HUES64 (cell line): Measurements from ENCODE around the gene MRPL10.

ENCODE experiments used
- H3K27ac ChIP-seq: 2 replicates; pipeline ENCODE4 v1.7.0; 2013; ENCODE audit warnings: low read depth, low read length, inconsistent platforms
- H3K27me3 ChIP-seq: 2 replicates; pipeline ENCODE4 v1.6.1; 2013; ENCODE audit warnings: mild to moderate bottlenecking, low read length; ENCODE audit not compliant: insufficient read depth
- H3K36me3 ChIP-seq: 2 replicates; pipeline ENCODE4 v1.6.1; 2013; ENCODE audit warnings: mild to moderate bottlenecking, low read length; ENCODE audit not compliant: insufficient read depth
- H3K4me1 ChIP-seq: 2 replicates; pipeline ENCODE4 v1.6.1; 2013; ENCODE audit warnings: mild to moderate bottlenecking, low read length, moderate library complexity; ENCODE audit not compliant: insufficient read depth
- H3K4me3 ChIP-seq: 2 replicates; pipeline ENCODE4 v1.5.1; 2013; ENCODE audit warnings: mild to moderate bottlenecking, low read length, moderate library complexity
- H3K9ac ChIP-seq: 2 replicates; pipeline ENCODE4 v1.6.1; 2013; ENCODE audit warnings: mild to moderate bottlenecking, low read depth, low read length
- H3K9me3 ChIP-seq: 2 replicates; pipeline ENCODE4 v1.6.1; 2013; ENCODE audit warnings: low read depth, low read length; ENCODE audit not compliant: insufficient read depth
- WGBS: fragments of 150-250, 120-280 bp; methylation state at CpG from one replicate; pipeline ENCODE4 v1.1.7; 2013; ENCODE audit warnings: missing lambda C conversion rate; 5-methylcytosine and 5-hydroxymethylcytosine counted together

Gene MRPL10

GRCh38 chr17:47801906-47802305 is 29.4 kb downstream of the MRPL10 start:
- Histone ChIP-seq H3K36me3 (no peaks in the 10 kb centered on the region), H3K27ac (no peak overlapping the region), H3K9me3 (no peaks in the 10 kb centered on the region), H3K9ac (no peak overlapping the region), H3K27me3 (peaks cover 4% of the 10 kb centered on the region; the same call in 1 of the 2 replicates), H3K4me1 (no peaks in the 10 kb centered on the region), H3K4me3 (no peak overlapping the region)
- WGBS: 46% methylated on average over 6 of the region's 6 CpGs

- Histone ChIP-seq H3K27me3 (peaks cover 4% of the 10 kb centered on the region; the same call in 1 of the 2 replicates), H3K4me3 (no peak overlapping the region), H3K9me3 (no peaks in the 10 kb centered on the region), H3K4me1 (no peaks in the 10 kb centered on the region), H3K36me3 (no peaks in the 10 kb centered on the region), H3K27ac (no peak overlapping the region), H3K9ac (no peak overlapping the region)
- 77% methylated on average over 4 of the region's 4 CpGs for WGBS
Measured at GRCh38 chr17:47801176-47801765, 30.1 kb downstream of the MRPL10 start.

- peaks cover 6% of the 10 kb centered on the region; the same call in 1 of the 2 replicates for H3K27me3 ChIP-seq
- no peaks in the 10 kb centered on the region for H3K9me3 ChIP-seq
- 83% methylated on average over 12 of the region's 12 CpGs for WGBS
- H3K27ac ChIP-seq: no peak overlapping the region
- H3K9ac ChIP-seq: no peak overlapping the region
- H3K36me3 ChIP-seq: no peaks in the 10 kb centered on the region
- no peaks in the 10 kb centered on the region for H3K4me1 ChIP-seq
- no peak overlapping the region for H3K4me3 ChIP-seq
Measured at GRCh38 chr17:47800686-47801085, 30.7 kb downstream of the MRPL10 start.

GRCh38 chr17:47797797-47798196 is 33.5 kb downstream of the MRPL10 start:
- H3K4me1 ChIP-seq: no peaks in the 10 kb centered on the region
- H3K27me3 ChIP-seq: peaks cover 28% of the 10 kb centered on the region
- H3K9ac ChIP-seq: no peak overlapping the region
- no peak overlapping the region for H3K27ac ChIP-seq
- no peak overlapping the region for H3K4me3 ChIP-seq
- H3K9me3 ChIP-seq: no peaks in the 10 kb centered on the region
- 58% methylated on average over 2 of the region's 2 CpGs for WGBS
- no peaks in the 10 kb centered on the region for H3K36me3 ChIP-seq

GRCh38 chr17:47792979-47793378 is 38.4 kb downstream of the MRPL10 start:
- 61% methylated on average over 6 of the region's 6 CpGs for WGBS
- no peak overlapping the region for H3K9ac ChIP-seq
- peaks cover 76% of the 10 kb centered on the region for H3K27me3 ChIP-seq
- no peaks in the 10 kb centered on the region for H3K9me3 ChIP-seq
- no peaks in the 10 kb centered on the region for H3K4me1 ChIP-seq
- no peak overlapping the region for H3K27ac ChIP-seq
- H3K36me3 ChIP-seq: no peaks in the 10 kb centered on the region
- H3K4me3 ChIP-seq: no peak overlapping the region

GRCh38 chr17:47792457-47792856 is 38.9 kb downstream of the MRPL10 start:
- no peaks in the 10 kb centered on the region for H3K4me1 ChIP-seq
- WGBS: no CpG with 5 or more reads among the region's 1 CpG
- no peak overlapping the region for H3K4me3 ChIP-seq
- no peaks in the 10 kb centered on the region for H3K36me3 ChIP-seq
- no peaks in the 10 kb centered on the region for H3K9me3 ChIP-seq
- H3K27ac ChIP-seq: no peak overlapping the region
- peaks cover 81% of the 10 kb centered on the region for H3K27me3 ChIP-seq
- H3K9ac ChIP-seq: no peak overlapping the region

GRCh38 chr17:47791025-47791424 is 40.3 kb downstream of the MRPL10 start:
- no peak overlapping the region for H3K4me3 ChIP-seq
- no peaks in the 10 kb centered on the region for H3K9me3 ChIP-seq
- H3K27ac ChIP-seq: no peak overlapping the region
- no peak overlapping the region for H3K9ac ChIP-seq
- WGBS: 71% methylated on average over 1 of the region's 3 CpGs
- peaks cover 88% of the 10 kb centered on the region for H3K27me3 ChIP-seq
- H3K4me1 ChIP-seq: no peaks in the 10 kb centered on the region
- no peaks in the 10 kb centered on the region for H3K36me3 ChIP-seq

GRCh38 chr17:47789611-47790561 is 41.5 kb downstream of the MRPL10 start:
- Histone ChIP-seq H3K27ac (no peak overlapping the region), H3K27me3 (peaks cover 81% of the 10 kb centered on the region), H3K4me3 (peak overlapping the region; percentile 58), H3K9me3 (no peaks in the 10 kb centered on the region), H3K36me3 (no peaks in the 10 kb centered on the region), H3K4me1 (no peaks in the 10 kb centered on the region), H3K9ac (peak overlapping the region; percentile 58)
- 2% methylated on average over 70 of the region's 70 CpGs for WGBS

GRCh38 chr17:47785538-47786123 is 45.7 kb downstream of the MRPL10 start:
- H3K27me3 ChIP-seq: peaks cover 64% of the 10 kb centered on the region
- 39% methylated on average over 4 of the region's 5 CpGs for WGBS
- H3K4me1 ChIP-seq: no peaks in the 10 kb centered on the region

GRCh38 chr17:47781397-47781796 is 49.9 kb downstream of the MRPL10 start:
- H3K27ac ChIP-seq: no peak overlapping the region
- peaks cover 55% of the 10 kb centered on the region for H3K27me3 ChIP-seq
- H3K36me3 ChIP-seq: no peaks in the 10 kb centered on the region
- WGBS: 70% methylated on average over 5 of the region's 5 CpGs
- H3K9me3 ChIP-seq: no peaks in the 10 kb centered on the region
- H3K9ac ChIP-seq: no peak overlapping the region
- H3K4me1 ChIP-seq: no peaks in the 10 kb centered on the region
- no peak overlapping the region for H3K4me3 ChIP-seq

More at GRCh38 chr17:47785538-47786123, 45.7 kb downstream of the MRPL10 start:
- no peak overlapping the region for H3K4me3 ChIP-seq
- no peaks in the 10 kb centered on the region for H3K9me3 ChIP-seq
- no peaks in the 10 kb centered on the region for H3K36me3 ChIP-seq
- no peak overlapping the region for H3K27ac ChIP-seq
- H3K9ac ChIP-seq: no peak overlapping the region

- Histone ChIP-seq H3K9me3 (no peaks in the 10 kb centered on the region), H3K4me3 (no peak overlapping the region), H3K9ac (no peak overlapping the region), H3K4me1 (no peaks in the 10 kb centered on the region), H3K27me3 (peaks cover 63% of the 10 kb centered on the region), H3K27ac (no peak overlapping the region), H3K36me3 (no peaks in the 10 kb centered on the region)
- WGBS: 68% methylated on average over 45 of the region's 45 CpGs
Measured at GRCh38 chr17:47778184-47778635, 53.1 kb downstream of the MRPL10 start.
